Activated B cell treated with CpG ODN at 0.5 μM for 24 hours (primary cell): ENCODE results near the gene LPP. TPM values are rescaled to one million over a fixed set of nuclear protein-coding genes. Genes with fewer than 3 reads are reported as not detected.

ENCODE experiments used
- ATAC-seq: fragments of 200-7000 bp; cut with Tn5 transposase; one replicate; pipeline ENCODE4 v1.10.0; 2021; ENCODE audit warnings: low read depth, mild to moderate bottlenecking, moderate library complexity
- CTCF ChIA-PET: fragments of 350-600 bp; sonication (Branson Sonifier 250); formaldehyde crosslinking; loops from one replicate; lab custom pipeline; 2021; ENCODE audit warnings: antibody characterized with exemption; lab: Charles Lee
- POLR2A ChIA-PET: fragments of 350-600 bp; sonication (Branson Sonifier 250); formaldehyde crosslinking; loops from one replicate; lab custom pipeline; 2021; ENCODE audit warnings: antibody characterized with exemption; lab: Charles Lee
- DNase-seq: peaks from one replicate; pipeline ENCODE4 v3.0.0; 2022
- H3K27ac Mint-ChIP-seq: one replicate; pipeline ENCODE4 v1.8.0; 2020; ENCODE audit warnings: mixed read lengths
- H3K27me3 Mint-ChIP-seq: one replicate; pipeline ENCODE4 v1.8.0; 2021; ENCODE audit warnings: mixed read lengths
- H3K36me3 Mint-ChIP-seq: one replicate; pipeline ENCODE4 v1.8.0; 2021; ENCODE audit warnings: low read depth, mixed read lengths
- H3K4me1 Mint-ChIP-seq: one replicate; pipeline ENCODE4 v1.8.0; 2021; ENCODE audit warnings: mixed read lengths
- H3K4me3 Mint-ChIP-seq: one replicate; pipeline ENCODE4 v1.8.0; 2020; ENCODE audit warnings: mild to moderate bottlenecking, mixed read lengths
- H3K9me3 Mint-ChIP-seq: one replicate; pipeline ENCODE4 v1.8.0; 2020; ENCODE audit warnings: mixed read lengths
- CTCF ChIP-seq: fragments of 200-600 bp; IDR thresholded peaks from one replicate; pipeline ENCODE4 v1.8.0; 2022; ENCODE audit warnings: antibody characterized with exemption, mild to moderate bottlenecking
- intact Hi-C: fragments of 100-400 bp; cut with micrococcal nuclease; formaldehyde crosslinking; loops from one replicate; pipeline ENCODE4 v1.15.1; 2024
- total RNA-seq: library from RNA; stranded (reverse); gene quantifications from 2 replicates; pipeline ENCODE4 v1.2.3, GENCODE V29; 2022

Gene LPP
- total RNA-seq, 1 donor from 2014 or later, result 60.1 TPM

GRCh38 chr3:188487652-188488051, 333.7 kb downstream of the LPP start:
- TF ChIP-seq CTCF, result no peak
- peaks cover 33% of the 10 kb centered on the region for H3K4me1 Mint-ChIP-seq
- H3K27me3 Mint-ChIP-seq, result no peaks in the 10 kb centered on the region
- no peak overlapping the region for H3K4me3 Mint-ChIP-seq
- POLR2A ChIA-PET, result interaction anchor here (0.7 to 1.2 kb wide), 2 partner anchors 14 to 17 kb away, joined by 3 read pairs; no protein-coding TSS in a partner anchor
- H3K27ac Mint-ChIP-seq, result peak overlapping the region; percentile 16
- DNase-seq, result no peak
- ATAC-seq, result no peak
- H3K9me3 Mint-ChIP-seq, result peaks cover 2% of the 10 kb centered on the region
- peaks cover 38% of the 10 kb centered on the region for H3K36me3 Mint-ChIP-seq
- CTCF ChIA-PET, result no interaction called here
- intact Hi-C loops, result loop anchor here (2.0 to 5.0 kb wide), 5 partner anchors 25 to 745 kb away; no protein-coding TSS in a partner anchor

DNA sequence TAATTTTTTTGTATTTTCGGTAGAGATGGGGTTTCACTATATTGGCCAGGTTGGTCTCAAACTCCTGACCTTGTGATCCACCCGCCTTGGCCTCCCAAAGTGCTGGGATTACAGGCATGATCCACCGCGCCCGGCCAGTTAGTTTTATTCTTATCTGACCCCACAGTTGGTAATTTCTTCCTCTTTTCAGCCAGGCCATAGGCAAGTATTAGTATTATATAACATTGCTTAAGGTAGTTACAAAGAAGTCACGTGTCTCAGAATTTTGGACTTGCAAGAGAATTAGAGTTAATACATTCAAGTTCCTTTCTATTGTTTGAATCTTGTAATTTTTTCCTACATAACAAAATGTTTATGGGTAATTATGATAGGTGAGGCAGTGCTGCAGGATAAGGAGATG, 334.8 kb downstream of the LPP start:
- no peaks in the 10 kb centered on the region for H3K27me3 Mint-ChIP-seq
- no peak for DNase-seq
- H3K27ac Mint-ChIP-seq, result peak overlapping the region; percentile 84
- H3K4me1 Mint-ChIP-seq, result peaks cover 38% of the 10 kb centered on the region
- ChIA-PET CTCF (no interaction called here), POLR2A (no interaction called here)
- no peak for ATAC-seq
- H3K9me3 Mint-ChIP-seq, result peaks cover 2% of the 10 kb centered on the region
- peaks cover 42% of the 10 kb centered on the region for H3K36me3 Mint-ChIP-seq
- no peak overlapping the region for H3K4me3 Mint-ChIP-seq
- TF ChIP-seq CTCF, result no peak
- intact Hi-C loops, result loop anchor here (2.0 to 5.0 kb wide), 4 partner anchors 42 to 746 kb away; no protein-coding TSS in a partner anchor

GRCh38 chr3:188489639-188490405, 335.9 kb downstream of the LPP start:
- ChIA-PET POLR2A (interaction anchor here (0.9 to 1.2 kb wide), 2 partner anchors 42 to 51 kb away, joined by 3 read pairs; no protein-coding TSS in a partner anchor), CTCF (interaction anchor here (1.6 kb wide), 1 partner anchor 17 kb away, joined by 3 read pairs; no protein-coding TSS in a partner anchor)
- intact Hi-C loops, result loop anchor here (2.0 to 5.0 kb wide), 4 partner anchors 43 to 748 kb away; no protein-coding TSS in a partner anchor
- peaks cover 38% of the 10 kb centered on the region for H3K36me3 Mint-ChIP-seq
- peak; percentile 88 for ATAC-seq
- peak overlapping the region; percentile 57 for H3K4me3 Mint-ChIP-seq
- no peak for TF ChIP-seq CTCF
- H3K27ac Mint-ChIP-seq, result peak overlapping the region; percentile 84
- H3K4me1 Mint-ChIP-seq, result peaks cover 48% of the 10 kb centered on the region
- DNase-seq, result no peak
- peaks cover 2% of the 10 kb centered on the region for H3K9me3 Mint-ChIP-seq
- H3K27me3 Mint-ChIP-seq, result no peaks in the 10 kb centered on the region

DNA sequence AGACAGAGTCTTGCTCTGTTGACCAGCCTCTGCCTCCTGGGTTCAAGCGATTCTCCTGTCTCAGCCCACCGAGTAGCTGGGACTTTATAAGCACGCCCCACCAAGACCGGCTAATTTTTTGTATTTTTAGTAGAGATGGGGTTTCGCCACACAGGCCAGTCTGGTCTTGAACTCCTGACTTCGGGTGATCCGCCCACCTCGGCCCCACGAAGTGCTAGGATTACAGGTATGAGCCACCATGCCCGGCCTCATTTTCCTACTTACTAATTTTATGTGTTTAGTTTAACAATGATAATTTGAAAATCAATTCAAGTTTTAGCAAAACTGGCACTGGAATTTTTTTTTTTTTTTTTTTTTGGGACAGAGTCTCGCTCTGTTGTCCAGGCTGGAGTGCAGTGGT, 336.5 kb downstream of the LPP start:
- H3K4me1 Mint-ChIP-seq, result peaks cover 48% of the 10 kb centered on the region
- H3K4me3 Mint-ChIP-seq, result no peak overlapping the region
- H3K9me3 Mint-ChIP-seq, result peaks cover 2% of the 10 kb centered on the region
- H3K27me3 Mint-ChIP-seq, result no peaks in the 10 kb centered on the region
- ChIA-PET CTCF (interaction anchor here (1.6 kb wide), 1 partner anchor 17 kb away, joined by 3 read pairs; no protein-coding TSS in a partner anchor), POLR2A (interaction anchor here (0.7 to 1.2 kb wide), 4 partner anchors 43 to 186 kb away, joined by 3 to 6 read pairs (median 4); no protein-coding TSS in a partner anchor)
- intact Hi-C loops, result no loop called here
- DNase-seq (no peak), ATAC-seq (no peak)
- TF ChIP-seq CTCF, result no peak
- peaks cover 32% of the 10 kb centered on the region for H3K36me3 Mint-ChIP-seq
- H3K27ac Mint-ChIP-seq, result peak overlapping the region; percentile 84

DNA sequence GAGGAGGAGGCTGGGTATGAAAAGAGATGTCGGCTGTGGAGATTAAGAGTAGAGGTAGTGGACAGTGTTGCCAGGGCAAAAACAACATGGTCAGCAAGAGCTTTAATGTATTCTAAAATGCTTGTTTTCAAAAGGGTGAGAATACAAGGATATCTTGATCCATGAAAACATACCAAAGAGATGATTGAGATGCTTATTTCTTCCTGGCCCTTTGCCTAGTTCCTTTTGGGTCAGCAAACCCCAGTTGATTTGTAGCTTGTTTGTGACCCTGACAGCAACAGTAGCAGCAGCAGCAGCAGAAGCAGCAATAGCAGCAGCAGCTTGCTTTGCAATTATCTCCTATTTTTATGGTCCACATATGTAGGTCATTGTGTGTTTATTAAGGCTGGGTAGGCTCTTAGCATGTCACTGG, 337.3 kb downstream of the LPP start:
- ChIA-PET POLR2A (interaction anchor here (0.6 to 0.7 kb wide), 3 partner anchors 181 to 341 kb away, joined by 4 to 6 read pairs (median 4); no protein-coding TSS in a partner anchor), CTCF (interaction anchor here (1.0 to 1.6 kb wide), 2 partner anchors 16 to 91 kb away, joined by 3 to 4 read pairs; no protein-coding TSS in a partner anchor)
- H3K27me3 Mint-ChIP-seq, result no peaks in the 10 kb centered on the region
- H3K27ac Mint-ChIP-seq, result peak overlapping the region; percentile 59
- H3K36me3 Mint-ChIP-seq, result peaks cover 27% of the 10 kb centered on the region
- no peak for DNase-seq
- ATAC-seq, result no peak
- TF ChIP-seq CTCF, result no peak
- peaks cover 48% of the 10 kb centered on the region for H3K4me1 Mint-ChIP-seq
- intact Hi-C loops, result no loop called here
- H3K4me3 Mint-ChIP-seq, result no peak overlapping the region
- H3K9me3 Mint-ChIP-seq, result peaks cover under 1% of the 10 kb centered on the region
